ENCODE results near the gene FBXW8. TPM values are rescaled to one million over a fixed set of nuclear protein-coding genes. Genes with fewer than 3 reads are reported as not detected.

The FBXW8 gene
- total RNA-seq, 1 experiment from 2014 or later, result 15.6 TPM

GRCh38 chr12:116918464-116918863, 7.7 kb downstream of the FBXW8 start:
- H3K27ac Mint-ChIP-seq, result 0 out of 2 replicates have a peak overlapping the region, but pooled peaks have one; percentile 16
- H3K4me1 Mint-ChIP-seq, result peaks cover 17% of the 10 kb centered on the region

GRCh38 chr12:116919247-116919661, 8.5 kb downstream of the FBXW8 start:
- Mint-ChIP-seq H3K36me3 (no peaks in the 10 kb centered on the region; the same call in 1 of the 2 replicates), H3K9me3 (no peaks in the 10 kb centered on the region), H3K4me3 (no peak overlapping the region), H3K4me1 (peaks cover 17% of the 10 kb centered on the region), H3K27me3 (ENCODE audit: low read depth) (no peaks in the 10 kb centered on the region), H3K27ac (no peak overlapping the region)
- ChIA-PET CTCF (interaction anchor here (1.4 kb wide), 1 partner anchor 8 kb away, joined by 4 read pairs; no protein-coding TSS in a partner anchor), POLR2A (interaction anchor here (0.7 kb wide), 1 partner anchor 32 kb away, joined by 3 read pairs; no protein-coding TSS in a partner anchor)
- ATAC-seq (no peak), DNase-seq (ENCODE audit: low spot score) (no peak)
- TF ChIP-seq ZNF671 (CRISPR knock-in tag; IDR thresholded peaks at IDR 0.05) (no peak), HMGA2 (CRISPR knock-in tag; IDR thresholded peaks at IDR 0.05) (no peak), ERG (CRISPR knock-in tag; IDR thresholded peaks at IDR 0.05) (no peak), E2F1 (CRISPR knock-in tag; IDR thresholded peaks at IDR 0.05) (no peak), NR2C2 (CRISPR knock-in tag; IDR thresholded peaks at IDR 0.05) (no peak)

More at GRCh38 chr12:116918464-116918863, 7.7 kb downstream of the FBXW8 start:
- POLR2A ChIA-PET, result interaction anchor here (0.7 to 1.1 kb wide), 2 partner anchors 33 to 46 kb away, joined by 3 read pairs; no protein-coding TSS in a partner anchor
- no peak for ATAC-seq
- Mint-ChIP-seq H3K9me3 (no peaks in the 10 kb centered on the region), H3K36me3 (no peaks in the 10 kb centered on the region; the same call in 1 of the 2 replicates), H3K27me3 (ENCODE audit: low read depth) (no peaks in the 10 kb centered on the region), H3K4me3 (no peak overlapping the region)
- CTCF ChIA-PET, result no interaction called here
- TF ChIP-seq SP1 (CRISPR knock-in tag; conservative IDR thresholded peaks at IDR 0.05), result no peak
- TF ChIP-seq ZNF425 (CRISPR knock-in tag; conservative IDR thresholded peaks at IDR 0.05), result no peak
- TF ChIP-seq JAZF1 (CRISPR knock-in tag; IDR thresholded peaks at IDR 0.05), result no peak
- TF ChIP-seq ELF4 (CRISPR knock-in tag; IDR thresholded peaks at IDR 0.05; ENCODE audit: low read depth), result no peak
- DNase-seq (ENCODE audit: low spot score), result no peak

- 0 out of 2 replicates have a peak overlapping the region, but pooled peaks have one; percentile 2 for H3K27ac Mint-ChIP-seq
- ATAC-seq, result no peak
Measured at GRCh38 chr12:116919706-116920485, 9.1 kb downstream of the FBXW8 start.

More at GRCh38 chr12:116919706-116920485, 9.1 kb downstream of the FBXW8 start:
- Mint-ChIP-seq H3K4me3 (no peak overlapping the region), H3K4me1 (peaks cover 20% of the 10 kb centered on the region), H3K36me3 (no peaks in the 10 kb centered on the region; the same call in 1 of the 2 replicates), H3K9me3 (no peaks in the 10 kb centered on the region), H3K27me3 (ENCODE audit: low read depth) (no peaks in the 10 kb centered on the region)
- DNase-seq (ENCODE audit: low spot score), result no peak
- TF ChIP-seq ZNF512 (CRISPR knock-in tag; IDR thresholded peaks at IDR 0.05; ENCODE audit: borderline replicate concordance), result no peak
- TF ChIP-seq GTF2I (CRISPR knock-in tag; conservative IDR thresholded peaks at IDR 0.05), result no peak
- TF ChIP-seq TEAD4 (CRISPR knock-in tag; IDR thresholded peaks at IDR 0.05), result no peak
- TF ChIP-seq NFATC4 (CRISPR knock-in tag; IDR thresholded peaks at IDR 0.05), result no peak
- no peak for TF ChIP-seq FOXP1 (CRISPR knock-in tag; IDR thresholded peaks at IDR 0.05; ENCODE audit: borderline replicate concordance)
- no peak for TF ChIP-seq RORB (CRISPR knock-in tag; IDR thresholded peaks at IDR 0.05)
- TF ChIP-seq ELF4 (CRISPR knock-in tag; IDR thresholded peaks at IDR 0.05; ENCODE audit: low read depth), result no peak
- no peak for TF ChIP-seq ZNF396 (CRISPR knock-in tag; IDR thresholded peaks at IDR 0.05; ENCODE audit: borderline replicate concordance)
- no peak for TF ChIP-seq SP1 (CRISPR knock-in tag; conservative IDR thresholded peaks at IDR 0.05)
- no peak for TF ChIP-seq PREB (CRISPR knock-in tag; IDR thresholded peaks at IDR 0.05; ENCODE audit: borderline replicate concordance)
- no peak for TF ChIP-seq E2F4 (CRISPR knock-in tag; IDR thresholded peaks at IDR 0.05; ENCODE audit: borderline replicate concordance, low read depth)
- CTCF ChIA-PET, result interaction anchor here (1.4 kb wide), 1 partner anchor 9 kb away, joined by 4 read pairs; no protein-coding TSS in a partner anchor
- POLR2A ChIA-PET, result no interaction called here

Data from WTC11 (cell line).